Psoas muscle (tissue), 8 donors: ENCODE measurements around the gene CDKL2. TPM values are rescaled to one million over a fixed set of nuclear protein-coding genes. Genes with fewer than 3 reads are reported as not detected.

ENCODE experiments used
- ATAC-seq, 4 donors: fragments of 200-7000 bp; cut with Tn5 transposase; one replicate each; pipeline ENCODE4 v1.9.1; 2020; ENCODE audit warnings: moderate library complexity in 3 of 4, mild to moderate bottlenecking in 2 of 4
- DNase-seq, 2 donors: peaks; one replicate each; pipeline ENCODE4 v3.0.0-alpha.2; 2020
- H3K27ac ChIP-seq: fragments of 200-600 bp; one replicate; pipeline ENCODE4 v1.8.0; 2022
- H3K27me3 ChIP-seq, 3 donors: fragments of 200-600 bp in 1 of 3; one replicate each; pipeline versions ENCODE4 v1.6.1 to v1.8.0; 2013 to 2022; ENCODE audit warnings: low read length in 2 of 3, mild to moderate bottlenecking in 2 of 3, moderate library complexity in 1 of 3; ENCODE audit not compliant: insufficient read depth in 3 of 3
- H3K36me3 ChIP-seq, 2 donors: fragments of 200-600 bp in 1 of 2; one replicate each; pipeline versions ENCODE4 v1.6.1 to v1.8.0; 2013 to 2022; ENCODE audit warnings: low read depth in 1 of 2, mild to moderate bottlenecking in 1 of 2, moderate library complexity in 1 of 2; ENCODE audit not compliant: insufficient read depth in 1 of 2
- H3K4me1 ChIP-seq: fragments of 200-600 bp; one replicate; pipeline ENCODE4 v1.8.0; 2022
- H3K4me3 ChIP-seq: fragments of 200-600 bp; one replicate; pipeline ENCODE4 v1.8.0; 2022; ENCODE audit warnings: mild to moderate bottlenecking
- H3K9me3 ChIP-seq: fragments of 200-600 bp; one replicate; pipeline ENCODE4 v1.8.0; 2022
- WGBS, 3 donors: extraction: QIAGEN DNeasy Blood & Tissue Kit; methylation state at CpG; one replicate each; pipeline versions ENCODE4 v1.1.6 to v1.1.7; 2013; 5-methylcytosine and 5-hydroxymethylcytosine counted together
- intact Hi-C, 2 donors: fragments of 100-400 bp; cut with DNase I; formaldehyde crosslinking; loops; one replicate each; pipeline versions ENCODE4 v1.11.0 to v1.14.2; 2022
- long read RNA-seq, 2 donors: library from polyadenylated mRNA; unstranded; transcript quantifications; one replicate each; pipeline ENCODE4 v2.0.0, GENCODE V29; 2021
- polyA plus RNA-seq, 3 donors: library from polyadenylated mRNA; stranded (reverse); fragments of 200-250 nt; gene quantifications; one replicate each; pipeline ENCODE4 v1.2.3, GENCODE V29; 2013
- total RNA-seq, 4 donors: library from RNA; stranded (reverse); fragmentation: NEBNext Ultra II Directional in 2 of 4; extraction: Animal tissue kit (Norgen Biotek cat#: 25700) in 2 of 4; gene quantifications; one replicate each; pipeline versions ENCODE4 v1.2.1 to v1.2.4, GENCODE V29; 2021 to 2023
- TF ChIP-seq, protein P1 (sequence below): fragments of 200-600 bp; IDR thresholded peaks from one replicate; pipeline ENCODE4 v1.8.0; 2022; ENCODE audit warnings: antibody characterized with exemption
- donor health status: healthy with polysubstance abuse.
- donor health status: DM: no; HTN: no; CAD: no; lungs with moderate emphysema.
- donor health status: Bipolar disorder and iron deficiency.
- donor health status: healthy.
- donor health status: DM: yes; HTN: yes; CAD: no.
- donor health status: DM: no; HTN: no; CAD: no.
- donor health status: DM: no; HTN: no; CAD: no.
- donor health status: DM: yes; HTN: yes; CAD: no.

Gene CDKL2
- total RNA-seq, result under 1 TPM in 1 of 4 donors, not detected in 3; 0.30 TPM
- polyA plus RNA-seq, result under 1 TPM in 1 of 3 donors, not detected in 2; 0.40 TPM
- long read RNA-seq, donor 1, result 0 reads
- long read RNA-seq, donor 2, result 0 reads

DNA sequence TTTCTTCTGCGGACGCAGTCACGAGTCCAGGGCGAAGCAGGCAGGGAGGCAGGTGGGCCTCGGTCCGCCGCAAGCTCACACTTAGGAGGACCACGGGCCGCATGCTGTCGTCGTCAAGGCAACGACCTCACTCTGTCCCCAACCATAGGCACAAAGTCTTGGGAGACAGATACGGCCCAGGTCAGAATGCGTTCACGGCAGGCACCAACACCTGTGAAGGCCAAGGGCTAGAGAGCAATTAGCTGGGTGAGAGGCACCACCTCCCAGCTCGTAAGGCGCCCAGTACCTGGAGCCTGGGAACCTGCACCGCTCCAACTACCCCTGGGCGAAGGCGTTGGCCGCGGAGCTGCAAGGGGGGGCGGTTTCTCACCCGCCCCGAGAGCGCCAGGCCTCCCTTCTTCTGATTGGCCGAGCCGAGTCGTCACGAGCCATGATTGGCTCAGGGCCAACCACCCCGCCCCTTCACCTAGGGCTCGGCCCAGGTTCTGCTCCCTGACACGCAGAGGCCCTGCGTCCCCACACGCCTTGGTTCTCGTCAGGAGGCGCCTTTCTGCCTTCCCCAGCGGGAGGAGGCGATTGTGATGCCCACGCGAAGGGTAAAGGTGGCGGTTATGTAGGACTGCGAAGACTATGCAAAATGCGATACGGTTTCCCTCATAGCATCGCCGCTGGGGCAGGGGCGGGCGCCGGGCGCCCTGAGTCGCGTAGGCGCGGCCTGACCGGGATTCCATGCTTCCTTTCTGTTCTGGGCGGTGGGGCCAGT, at the start of gene CDKL2:
Gene CDKL2 (minus strand): TSS at position 355 of the 763 bp plus-strand sequence. CDS start 4,540 bp downstream, outside the sequence.
- H3K9me3 ChIP-seq, result no peaks in the 10 kb centered on the region
- 3 to 5% (median 4%) methylated on average over 54 to 57 of the region's 57 CpGs for WGBS, 3 donors
- H3K4me1 ChIP-seq, result peaks cover 3% of the 10 kb centered on the region
- no peaks in the 10 kb centered on the region for H3K36me3 ChIP-seq
- intact Hi-C loops, result no loop called here
- TF ChIP-seq, protein P1, sequence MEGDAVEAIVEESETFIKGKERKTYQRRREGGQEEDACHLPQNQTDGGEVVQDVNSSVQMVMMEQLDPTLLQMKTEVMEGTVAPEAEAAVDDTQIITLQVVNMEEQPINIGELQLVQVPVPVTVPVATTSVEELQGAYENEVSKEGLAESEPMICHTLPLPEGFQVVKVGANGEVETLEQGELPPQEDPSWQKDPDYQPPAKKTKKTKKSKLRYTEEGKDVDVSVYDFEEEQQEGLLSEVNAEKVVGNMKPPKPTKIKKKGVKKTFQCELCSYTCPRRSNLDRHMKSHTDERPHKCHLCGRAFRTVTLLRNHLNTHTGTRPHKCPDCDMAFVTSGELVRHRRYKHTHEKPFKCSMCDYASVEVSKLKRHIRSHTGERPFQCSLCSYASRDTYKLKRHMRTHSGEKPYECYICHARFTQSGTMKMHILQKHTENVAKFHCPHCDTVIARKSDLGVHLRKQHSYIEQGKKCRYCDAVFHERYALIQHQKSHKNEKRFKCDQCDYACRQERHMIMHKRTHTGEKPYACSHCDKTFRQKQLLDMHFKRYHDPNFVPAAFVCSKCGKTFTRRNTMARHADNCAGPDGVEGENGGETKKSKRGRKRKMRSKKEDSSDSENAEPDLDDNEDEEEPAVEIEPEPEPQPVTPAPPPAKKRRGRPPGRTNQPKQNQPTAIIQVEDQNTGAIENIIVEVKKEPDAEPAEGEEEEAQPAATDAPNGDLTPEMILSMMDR, result no peak
- H3K27me3 ChIP-seq, result no peaks in the 10 kb centered on the region
- ATAC-seq, result peak; percentile 84 to 97 (median 92)
- no peak within 1 kb of the TSS for H3K27ac ChIP-seq
- DNase-seq, result peak; percentile 79 to 85
- peak within 1 kb of the TSS; percentile 77 for H3K4me3 ChIP-seq

DNA sequence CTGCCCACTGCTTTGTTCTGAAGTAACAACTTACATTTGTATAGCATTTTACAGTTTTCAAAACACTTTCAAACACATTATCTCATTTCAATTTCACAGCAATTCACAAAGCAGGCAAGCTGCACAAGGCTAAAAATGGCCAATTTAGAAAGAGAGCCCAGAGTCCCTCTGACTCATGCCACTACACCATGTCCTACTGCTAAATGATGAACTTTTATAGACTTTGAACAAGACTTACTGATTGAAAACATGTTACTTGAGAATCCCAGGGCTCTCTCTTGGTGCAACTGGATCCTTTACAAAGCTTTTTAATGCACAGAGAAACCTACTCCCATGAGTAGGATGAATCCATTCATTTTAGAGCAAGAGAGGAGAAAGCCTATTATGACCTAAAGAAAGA, 48.6 kb upstream of the CDKL2 start:
- Histone ChIP-seq H3K4me3 (no peak overlapping the region), H3K27me3 (no peaks in the 10 kb centered on the region), H3K9me3 (no peaks in the 10 kb centered on the region), H3K27ac (peak overlapping the region; percentile 75), H3K4me1 (peaks cover 12% of the 10 kb centered on the region), H3K36me3 (no peaks in the 10 kb centered on the region)
- intact Hi-C loops, result no loop called here
- DNase-seq, result no peak
- TF ChIP-seq, protein P1, result no peak
- ATAC-seq, result peak in 1 of 4 donors; percentile 58

DNA sequence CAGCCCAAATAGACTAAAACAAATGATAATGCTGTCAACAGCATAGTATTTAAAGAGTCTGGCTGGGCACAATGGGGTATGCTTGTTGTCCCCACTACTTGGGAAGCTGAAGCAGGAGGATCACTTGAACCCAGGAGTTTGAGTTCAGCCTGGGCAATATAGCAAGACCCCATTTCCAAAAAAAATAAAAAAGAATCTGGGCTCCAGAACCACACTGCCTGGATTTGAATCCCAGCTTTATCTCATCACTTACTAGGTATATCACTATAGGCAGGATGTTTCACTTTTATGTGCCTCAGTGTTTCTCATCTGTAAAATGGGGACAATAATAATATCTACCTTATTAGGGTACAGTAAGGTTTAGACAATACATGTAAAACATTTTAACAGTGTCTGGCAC, 48.1 kb upstream of the CDKL2 start:
- intact Hi-C loops, result no loop called here
- no peak overlapping the region for H3K4me3 ChIP-seq
- H3K9me3 ChIP-seq, result no peaks in the 10 kb centered on the region
- no peak for ATAC-seq
- TF ChIP-seq, protein P1, result no peak
- H3K27ac ChIP-seq, result peak overlapping the region; percentile 75
- no peaks in the 10 kb centered on the region for H3K27me3 ChIP-seq
- no peak for DNase-seq
- H3K4me1 ChIP-seq, result peaks cover 15% of the 10 kb centered on the region
- H3K36me3 ChIP-seq, result no peaks in the 10 kb centered on the region

DNA sequence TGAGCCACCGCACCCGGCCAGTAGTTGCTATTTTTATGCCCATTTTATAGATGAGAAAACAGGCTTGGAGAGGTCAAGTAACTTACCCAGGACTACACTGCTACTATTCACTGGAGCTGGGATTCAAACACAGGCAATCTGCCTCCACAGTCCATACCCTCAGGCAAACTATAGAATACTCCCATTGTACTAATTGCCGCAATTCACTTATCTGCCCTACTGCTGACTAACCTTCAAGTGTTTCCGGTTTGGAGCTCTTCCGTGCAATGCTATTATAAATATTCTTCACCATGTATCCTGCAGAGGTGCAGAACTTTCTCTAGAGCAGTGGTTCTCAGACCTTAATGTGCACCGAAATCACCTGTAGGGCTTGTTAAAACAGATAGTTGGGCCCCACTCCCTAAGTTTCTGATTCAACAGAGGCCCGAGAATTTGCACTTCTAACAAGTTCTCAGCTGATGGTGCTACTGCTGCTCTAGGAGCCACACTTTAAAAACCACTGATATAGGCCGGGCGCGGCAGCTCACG, 44.7 kb upstream of the CDKL2 start:
- Histone ChIP-seq H3K9me3 (no peaks in the 10 kb centered on the region), H3K27ac (peak overlapping the region; percentile 99), H3K27me3 (no peaks in the 10 kb centered on the region), H3K4me1 (peaks cover 26% of the 10 kb centered on the region), H3K4me3 (no peak overlapping the region), H3K36me3 (no peaks in the 10 kb centered on the region)
- ATAC-seq (no peak), DNase-seq (no peak)
- intact Hi-C loops, result loop anchor here in 1 of 2 donors (2.0 kb wide), 1 partner anchor 16 kb away; no protein-coding TSS in a partner anchor
- 86 to 95% (median 89%) methylated on average over 11 of the region's 11 CpGs for WGBS, 3 donors
- TF ChIP-seq, protein P1, result no peak
